HG03442 (cell line): ENCODE measurements around the gene DBN1.
A peak's percentile ranks its signal among the peaks of the same experiment; 100 is the strongest.

Source experiments
- ATAC-seq: cut with Tn5 transposase; IDR thresholded peaks from one replicate; pipeline ENCODE4 v1.9.1; 2021; ENCODE audit warnings: mild to moderate bottlenecking, moderate library complexity; ENCODE audit not compliant: unreplicated experiment

Gene DBN1

DNA sequence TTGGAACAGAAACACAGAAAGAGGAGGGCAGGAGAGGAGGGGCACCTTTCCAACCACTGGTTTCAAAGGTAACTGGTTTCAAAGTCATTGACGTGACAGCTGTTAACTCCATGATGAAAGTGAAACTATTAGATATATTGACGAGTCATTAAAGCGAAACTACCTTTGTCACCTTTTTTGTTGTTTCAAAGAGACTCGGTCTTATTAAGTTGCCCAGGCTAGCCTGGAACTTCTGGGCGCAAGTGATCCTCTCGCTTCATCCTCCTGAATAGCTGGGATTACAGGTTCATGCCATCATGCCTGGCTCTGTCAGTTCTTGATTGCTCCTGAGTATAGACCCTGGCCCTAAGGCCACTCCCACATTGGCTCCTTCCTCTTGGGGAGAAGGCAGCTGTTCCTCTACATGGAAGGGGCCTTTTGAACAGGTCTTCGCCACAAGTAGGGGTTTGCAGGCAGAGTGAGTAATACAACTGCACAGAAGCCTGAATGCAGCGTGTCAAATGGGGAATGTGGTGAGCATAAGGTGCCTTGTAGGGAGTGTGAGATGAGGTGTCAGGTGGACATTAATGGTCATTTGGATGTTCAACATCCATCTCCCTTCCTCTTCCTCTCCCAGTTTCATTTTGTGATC lies 60.7 kb downstream of the DBN1 start:
- peak; percentile 63 for ATAC-seq

DNA sequence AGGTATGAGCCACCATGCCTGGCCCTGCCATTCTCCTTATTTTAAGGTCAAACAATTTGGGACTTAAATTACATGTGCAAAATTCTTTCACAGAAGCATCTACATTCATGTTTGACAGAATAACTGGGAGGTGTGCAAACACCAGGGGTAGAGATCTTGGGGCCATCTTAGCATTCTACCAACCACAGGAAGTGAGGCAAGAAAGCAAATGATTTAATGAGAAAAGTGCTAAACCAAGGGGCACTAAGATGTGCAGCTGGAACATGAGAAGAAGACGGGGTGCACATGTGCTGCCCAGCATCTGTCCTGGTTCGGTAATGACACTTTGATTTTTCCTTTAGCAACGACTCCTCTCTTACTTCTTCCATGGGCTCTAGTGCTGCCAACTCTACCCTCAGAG lies 62.9 kb downstream of the DBN1 start:
- ATAC-seq = no peak

DNA sequence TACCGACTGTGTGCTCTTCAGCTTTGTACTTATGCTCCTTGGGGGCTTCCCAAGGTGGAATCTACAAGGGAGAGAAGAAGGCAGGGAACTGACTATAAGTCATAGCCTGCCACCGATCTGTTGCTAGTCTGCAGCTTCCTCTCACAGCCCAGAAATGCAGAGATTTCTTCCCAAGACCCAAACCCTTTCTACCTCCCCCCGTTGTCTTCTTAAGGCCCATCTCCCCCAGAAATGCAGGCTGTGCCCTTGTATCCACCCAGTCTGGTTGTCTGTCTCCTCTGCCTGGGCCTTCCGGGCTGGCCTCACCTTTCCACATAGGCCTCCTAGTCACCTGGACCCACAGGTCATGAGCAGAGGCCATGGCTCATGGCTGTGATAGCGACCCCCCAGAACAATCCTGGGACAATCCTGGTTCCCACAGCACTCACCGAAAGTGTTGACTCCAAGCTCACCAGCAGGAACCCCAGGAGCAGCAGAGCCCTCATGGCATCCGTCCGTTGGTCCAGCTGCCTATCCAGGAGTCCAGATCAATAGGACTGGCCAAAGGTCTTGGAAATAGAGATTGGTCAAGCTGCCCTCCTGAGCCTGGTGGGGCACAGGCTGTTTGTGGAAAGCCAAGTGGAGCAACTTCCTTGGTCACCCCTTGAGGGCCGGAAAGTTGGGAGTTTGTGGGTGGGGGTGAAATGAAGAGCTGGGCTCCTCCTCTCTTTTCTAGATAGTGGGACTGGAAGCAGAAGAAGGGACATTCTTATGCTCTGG lies 64.2 kb downstream of the DBN1 start, which contains the start of gene F12:
Gene F12 (minus strand): TSS at position 522 of the 759 bp plus-strand sequence. CDS start 37 bp downstream, at position 485.
- ATAC-seq = no peak
